HFF-Myc (cell line): Measurements from ENCODE around the gene CREM.

Experiments used
- DNase-seq: peaks from one replicate; pipeline ENCODE4 v3.0.0-alpha.2; 2011; ENCODE audit warnings: low read depth; ENCODE audit errors: extremely low read depth
- H3K4me3 ChIP-seq: replicated peaks from 2 replicates; pipeline ENCODE4 v1.5.1; 2011; ENCODE audit warnings: low read depth, mild to moderate bottlenecking, control low read depth, low read length
- TF ChIP-seq, protein P1 (sequence below): IDR thresholded peaks from 2 replicates; pipeline ENCODE4 v1.5.1; 2012; ENCODE audit warnings: mild to moderate bottlenecking, low read depth, low read length, control low read depth; ENCODE audit errors: missing control alignments

CREM gene

DNA sequence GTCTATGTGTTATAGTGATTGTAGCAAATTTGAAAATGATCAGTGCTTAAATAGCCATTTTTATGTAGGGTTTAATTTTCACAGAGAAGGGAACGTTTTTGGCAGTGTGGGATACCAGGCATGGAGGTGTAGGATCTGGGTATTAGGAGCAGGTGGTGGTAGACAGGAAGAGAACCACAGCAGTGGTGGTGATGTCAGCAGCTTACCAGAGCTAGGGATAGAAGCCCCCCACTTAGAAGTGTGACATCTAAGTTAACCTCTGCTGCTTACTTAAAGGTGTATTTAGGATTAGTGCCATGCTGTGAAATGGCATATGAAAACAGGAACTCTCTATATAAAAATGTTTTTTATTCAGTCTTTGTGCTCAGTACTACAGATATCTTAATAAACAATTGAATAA, 73.8 kb downstream of the CREM start:
- TF ChIP-seq, protein P1, sequence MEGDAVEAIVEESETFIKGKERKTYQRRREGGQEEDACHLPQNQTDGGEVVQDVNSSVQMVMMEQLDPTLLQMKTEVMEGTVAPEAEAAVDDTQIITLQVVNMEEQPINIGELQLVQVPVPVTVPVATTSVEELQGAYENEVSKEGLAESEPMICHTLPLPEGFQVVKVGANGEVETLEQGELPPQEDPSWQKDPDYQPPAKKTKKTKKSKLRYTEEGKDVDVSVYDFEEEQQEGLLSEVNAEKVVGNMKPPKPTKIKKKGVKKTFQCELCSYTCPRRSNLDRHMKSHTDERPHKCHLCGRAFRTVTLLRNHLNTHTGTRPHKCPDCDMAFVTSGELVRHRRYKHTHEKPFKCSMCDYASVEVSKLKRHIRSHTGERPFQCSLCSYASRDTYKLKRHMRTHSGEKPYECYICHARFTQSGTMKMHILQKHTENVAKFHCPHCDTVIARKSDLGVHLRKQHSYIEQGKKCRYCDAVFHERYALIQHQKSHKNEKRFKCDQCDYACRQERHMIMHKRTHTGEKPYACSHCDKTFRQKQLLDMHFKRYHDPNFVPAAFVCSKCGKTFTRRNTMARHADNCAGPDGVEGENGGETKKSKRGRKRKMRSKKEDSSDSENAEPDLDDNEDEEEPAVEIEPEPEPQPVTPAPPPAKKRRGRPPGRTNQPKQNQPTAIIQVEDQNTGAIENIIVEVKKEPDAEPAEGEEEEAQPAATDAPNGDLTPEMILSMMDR, result no peak
- H3K4me3 ChIP-seq, result no peak overlapping the region
- no peak for DNase-seq

DNA sequence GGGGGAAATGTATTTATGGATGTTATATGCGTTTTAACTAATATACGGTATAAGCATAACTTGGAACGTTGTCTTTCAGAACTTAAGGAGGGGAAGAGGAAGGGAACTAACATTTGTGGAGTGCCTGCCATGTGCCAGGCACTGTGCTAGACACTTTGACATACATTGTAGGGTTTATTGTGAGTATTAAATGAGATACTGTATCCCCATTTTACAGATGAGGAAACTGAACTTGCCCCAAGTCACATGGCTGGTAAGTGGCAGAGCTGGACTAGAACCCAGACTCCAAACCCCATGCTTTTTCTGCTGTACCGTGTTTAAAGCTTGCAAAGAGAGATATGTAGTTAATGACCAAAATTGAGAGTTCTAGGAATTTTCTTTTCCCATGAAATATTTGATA, 74.6 kb downstream of the CREM start:
- no peak overlapping the region for H3K4me3 ChIP-seq
- TF ChIP-seq, protein P1, result no peak
- DNase-seq, result no peak

DNA sequence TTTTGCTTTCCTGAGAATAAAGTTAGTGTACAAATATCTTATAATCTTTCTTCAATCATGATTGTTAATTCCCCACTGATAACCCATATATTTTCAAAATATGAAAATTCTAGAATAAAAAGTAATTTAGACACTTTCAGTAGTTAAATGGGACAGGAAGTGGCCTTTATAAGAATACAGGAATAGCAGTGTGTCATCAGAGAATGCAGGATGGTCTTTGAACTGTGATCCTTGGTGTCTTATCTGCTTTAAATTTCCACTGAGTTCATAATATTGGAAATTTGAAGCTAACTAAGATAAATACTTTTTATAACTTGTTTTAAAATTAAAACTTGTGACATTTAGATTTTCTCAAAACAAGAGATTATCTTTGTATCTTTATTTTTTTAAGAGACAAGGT, 75.4 kb downstream of the CREM start:
- TF ChIP-seq, protein P1, result no peak

DNA sequence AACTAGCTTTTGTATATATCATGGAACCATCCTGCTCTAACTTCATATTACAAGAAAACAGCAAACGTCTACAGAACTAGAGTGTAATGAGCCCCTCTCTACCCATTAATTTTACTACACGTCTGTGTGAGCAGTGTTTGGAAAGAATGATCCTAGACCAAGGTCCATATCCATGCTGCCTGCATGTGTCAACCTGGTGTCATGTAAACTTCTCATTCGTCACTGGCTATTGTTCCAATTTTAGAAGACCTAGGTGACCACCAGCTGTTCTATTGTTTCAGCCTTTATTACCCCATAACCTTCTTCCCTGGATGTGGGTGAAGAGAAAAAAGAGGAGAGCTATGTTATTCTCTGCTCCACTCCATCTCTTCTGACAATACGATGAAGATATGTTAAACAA, 77.1 kb downstream of the CREM start:
- TF ChIP-seq, protein P1, result no peak
- H3K4me3 ChIP-seq, result no peak overlapping the region
- no peak for DNase-seq

More for the DNA sequence above, 75.4 kb downstream of the CREM start:
- no peak overlapping the region for H3K4me3 ChIP-seq
- no peak for DNase-seq

DNA sequence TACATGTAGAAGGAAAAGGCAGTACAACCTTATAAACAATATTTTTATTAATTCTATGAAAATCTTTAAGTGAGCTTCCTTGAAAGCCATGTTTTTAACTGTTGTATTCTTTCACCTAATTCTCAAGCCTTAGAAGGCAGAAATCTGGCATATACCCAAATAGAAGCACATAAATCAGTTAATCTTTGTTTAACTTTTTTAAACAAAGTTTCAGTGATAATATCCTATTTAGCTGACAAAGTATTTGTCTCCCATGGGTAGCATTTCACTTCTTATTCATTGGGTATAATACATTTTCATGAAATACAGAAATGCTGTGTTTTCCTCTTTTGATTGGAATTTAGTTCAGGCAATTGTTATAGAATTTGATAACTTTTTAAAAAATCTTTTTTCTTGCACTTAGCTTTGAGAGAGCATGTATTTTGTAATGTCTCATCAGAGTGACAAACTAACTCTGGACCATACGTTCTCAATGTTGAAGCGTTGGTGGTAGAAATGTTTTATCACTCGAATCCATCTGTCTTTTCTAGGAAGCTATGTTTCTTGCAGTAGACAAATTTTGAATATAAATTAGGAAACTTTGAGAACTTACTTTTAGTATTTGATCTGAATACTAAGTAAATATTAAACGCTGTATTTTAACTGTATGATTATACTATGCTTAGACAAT, 78.1 kb downstream of the CREM start:
- no peak overlapping the region for H3K4me3 ChIP-seq
- TF ChIP-seq, protein P1, result no peak
- no peak for DNase-seq

DNA sequence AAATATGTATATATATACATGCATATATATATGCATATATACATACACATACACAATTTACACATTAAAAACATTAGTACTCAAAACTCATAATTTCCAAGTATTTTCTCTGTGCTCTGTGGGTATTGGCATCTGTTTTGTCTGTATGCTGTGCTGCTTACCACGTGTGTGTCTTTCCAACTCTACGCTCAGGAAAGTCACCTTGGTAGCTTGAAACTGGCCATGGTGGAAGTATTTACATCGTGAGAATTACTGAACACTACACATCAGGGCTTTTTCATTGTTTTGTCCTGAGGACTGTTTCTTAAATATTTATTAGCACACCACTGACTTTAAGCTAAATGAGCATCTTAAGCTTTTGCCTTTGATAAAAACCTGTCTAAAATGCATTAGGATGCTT, 79.6 kb downstream of the CREM start:
- DNase-seq, result no peak
- H3K4me3 ChIP-seq, result no peak overlapping the region
- TF ChIP-seq, protein P1, result no peak

DNA sequence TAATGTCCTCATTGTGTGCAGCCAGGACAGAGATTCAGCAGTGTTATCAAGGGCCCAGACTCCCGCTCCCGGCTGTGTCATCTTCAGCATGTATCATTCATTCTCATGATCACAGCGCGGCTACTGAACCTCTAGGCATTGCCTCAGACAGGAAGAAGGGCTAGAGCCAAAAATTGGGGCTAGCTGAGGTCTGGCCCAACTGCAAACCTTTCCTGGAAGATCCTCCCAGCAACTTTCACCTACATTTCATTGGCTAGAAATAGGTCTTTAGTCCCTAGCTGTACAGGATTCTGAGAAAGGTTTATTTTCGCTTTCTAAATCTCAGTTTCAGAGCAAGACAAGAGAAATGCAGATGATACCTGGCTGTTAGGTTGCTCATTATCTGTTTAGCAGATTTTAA, 81.9 kb downstream of the CREM start:
- no peak overlapping the region for H3K4me3 ChIP-seq
- TF ChIP-seq, protein P1, result no peak
- DNase-seq, result no peak
